RKO (cell line): ENCODE data around the gene FBXL20.

Source experiments
- DNase-seq: peaks from one replicate; pipeline ENCODE4 v3.0.0-alpha.2; 2016; ENCODE audit warnings: low spot score

FBXL20 gene

GRCh38 chr17:39225308-39225958 is 176.0 kb downstream of the FBXL20 start, which contains the start of gene STAC2:
Gene STAC2 (minus strand): TSS chr17:39225945. CDS start chr17:39225502, 443 bp downstream.
- no peak for DNase-seq

DNA sequence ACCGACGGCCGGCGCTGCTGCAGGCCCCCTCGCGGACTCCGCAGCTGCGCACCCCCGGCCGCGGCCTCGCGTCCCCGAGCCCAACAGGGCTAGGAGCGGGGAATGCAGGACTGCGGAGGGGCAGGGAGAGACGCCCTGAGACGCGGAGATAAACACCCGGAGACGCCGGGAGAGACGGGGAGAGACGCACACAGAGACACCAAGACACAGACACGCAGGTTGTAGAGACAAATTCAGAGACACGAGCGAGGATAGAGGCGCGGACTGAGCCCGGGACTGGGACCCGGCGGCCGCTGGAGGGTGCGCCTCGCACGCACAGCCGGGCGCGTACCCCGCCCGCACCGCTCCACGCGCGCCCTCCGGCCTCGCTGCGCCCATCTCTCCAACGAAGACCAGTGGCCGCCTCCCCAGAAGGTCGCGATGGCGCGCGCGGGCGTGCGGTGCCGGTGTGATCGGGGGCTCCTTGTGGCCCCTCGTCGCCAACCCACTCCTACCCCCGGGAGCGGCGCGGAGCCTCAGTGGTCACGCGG is 176.6 kb downstream of the FBXL20 start:
- no peak for DNase-seq

DNA sequence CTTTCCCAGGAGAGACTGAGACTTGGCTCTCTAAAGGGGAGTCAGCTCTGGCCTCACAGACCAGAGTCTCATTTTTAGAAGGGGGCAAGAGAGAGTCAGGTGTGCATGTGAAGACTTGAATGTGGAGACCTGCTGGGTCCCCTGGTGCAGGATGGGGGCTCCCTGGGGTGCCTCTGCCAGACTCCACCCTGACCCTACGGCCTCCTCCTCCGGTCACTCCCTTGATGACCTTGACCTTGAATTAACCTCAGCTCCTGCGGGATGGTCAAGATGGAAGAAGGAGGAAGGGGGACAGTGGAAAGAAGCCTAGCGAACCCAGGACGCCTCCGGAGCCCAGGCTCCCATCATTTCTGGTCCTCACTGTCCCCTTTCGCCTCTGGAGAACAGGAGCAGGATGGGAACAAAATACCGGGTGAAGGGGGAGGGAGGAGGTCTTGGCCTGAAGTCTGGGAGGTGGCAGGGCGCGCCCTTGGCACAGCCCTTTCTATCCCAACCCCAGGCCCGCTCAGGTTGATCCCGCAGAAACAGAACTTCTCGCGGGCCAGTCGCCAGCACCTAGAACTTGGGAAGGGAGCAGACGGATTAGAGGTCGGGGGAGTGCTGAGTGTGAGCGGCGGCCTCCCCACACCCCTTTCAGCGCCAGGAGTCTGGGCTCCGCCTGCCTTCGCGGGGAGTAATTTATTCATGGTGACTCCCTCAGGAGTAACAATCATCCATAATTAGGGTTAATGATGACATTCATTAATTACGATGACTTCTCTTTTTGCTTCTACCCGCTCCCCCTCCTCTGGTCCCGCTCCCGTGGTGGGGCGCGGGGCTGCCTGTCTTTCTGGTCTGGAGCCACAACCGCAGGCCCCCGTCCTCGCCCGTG is 177.3 kb downstream of the FBXL20 start:
- DNase-seq: no peak

DNA sequence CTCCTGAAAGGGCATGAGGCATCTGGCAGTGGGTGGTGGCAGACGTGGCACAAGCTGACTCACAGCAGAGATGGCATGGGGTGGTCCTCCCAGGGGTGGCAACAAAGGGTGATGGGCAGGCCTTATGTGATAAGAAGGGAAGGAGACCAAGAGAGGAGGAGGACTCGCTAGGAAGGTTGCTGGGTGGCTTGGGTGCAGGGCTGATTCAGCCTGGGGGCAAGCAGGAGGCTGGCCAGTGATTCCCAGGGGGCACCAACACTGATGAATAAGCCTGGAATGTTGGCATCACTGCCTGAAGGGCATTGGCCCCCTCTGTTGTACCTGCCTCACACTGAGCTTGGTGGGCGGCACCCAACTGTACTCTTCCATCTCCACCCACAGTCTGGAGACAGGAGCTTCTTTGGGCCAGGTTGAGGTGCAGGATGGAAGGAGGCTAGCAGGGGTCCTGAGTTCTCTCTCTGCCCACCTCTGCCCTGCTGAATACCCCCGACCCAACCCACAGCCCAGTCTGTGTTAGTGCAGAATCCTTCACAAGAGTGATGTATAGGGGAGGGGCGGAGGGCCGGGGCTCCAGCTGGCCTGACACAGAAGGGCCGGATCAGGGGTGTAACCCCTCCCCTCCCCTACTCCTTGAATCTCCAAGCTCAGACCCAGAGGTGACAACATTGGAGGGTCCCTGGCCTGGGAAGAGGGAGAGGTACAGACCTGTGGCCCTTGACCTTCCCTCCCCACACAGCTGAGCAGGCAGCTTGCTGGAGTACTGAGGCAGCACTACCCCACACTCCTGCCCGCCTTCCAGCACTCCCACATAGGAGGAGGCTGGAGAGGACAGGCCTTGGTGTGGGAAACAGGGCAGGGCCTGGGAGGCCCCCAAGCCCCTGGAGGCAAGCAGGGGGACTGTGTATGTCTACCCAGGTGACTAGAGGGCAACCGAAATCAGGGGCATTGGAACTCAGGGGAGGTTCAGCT is 178.3 kb downstream of the FBXL20 start:
- DNase-seq: no peak

DNA sequence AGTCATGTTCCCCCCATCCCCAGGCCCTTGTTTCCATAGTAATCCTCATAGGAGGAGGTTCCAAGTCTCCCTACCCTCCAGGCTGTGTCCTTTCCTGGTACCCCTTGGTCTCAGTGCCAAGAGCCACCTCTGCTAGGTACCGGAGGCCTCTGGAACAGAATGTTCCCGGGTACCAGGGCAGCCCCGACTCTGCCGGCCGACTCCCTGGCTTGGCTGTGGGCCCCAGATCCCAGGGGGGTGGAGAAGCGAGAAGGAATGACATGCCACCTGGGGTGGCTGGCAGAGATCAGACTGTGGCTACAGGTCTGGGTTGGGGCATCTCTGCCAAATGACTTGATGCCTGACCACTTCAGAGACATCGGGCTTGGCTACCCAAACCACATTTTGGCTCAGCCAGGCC is 179.3 kb downstream of the FBXL20 start:
- DNase-seq: no peak

DNA sequence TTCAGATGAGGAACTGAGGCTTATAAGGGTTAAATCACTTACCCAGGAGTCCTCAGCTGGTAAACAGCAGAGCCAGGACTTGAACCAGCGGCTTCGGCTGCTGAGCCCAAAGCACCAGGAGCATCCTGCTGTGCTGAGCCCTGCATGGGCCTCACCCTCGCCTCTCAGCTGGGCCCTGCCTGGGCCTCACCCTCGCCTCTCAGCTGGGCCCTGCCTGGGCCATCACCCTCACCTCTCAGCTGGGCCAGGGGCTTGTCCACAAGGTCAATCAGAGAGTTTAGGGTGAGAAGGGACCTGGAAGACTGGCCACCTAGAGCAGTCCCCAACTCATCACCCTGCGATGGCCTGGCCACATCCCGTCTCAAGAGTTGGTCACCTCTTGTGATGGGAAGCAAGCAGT is 179.9 kb downstream of the FBXL20 start:
- DNase-seq: no peak

DNA sequence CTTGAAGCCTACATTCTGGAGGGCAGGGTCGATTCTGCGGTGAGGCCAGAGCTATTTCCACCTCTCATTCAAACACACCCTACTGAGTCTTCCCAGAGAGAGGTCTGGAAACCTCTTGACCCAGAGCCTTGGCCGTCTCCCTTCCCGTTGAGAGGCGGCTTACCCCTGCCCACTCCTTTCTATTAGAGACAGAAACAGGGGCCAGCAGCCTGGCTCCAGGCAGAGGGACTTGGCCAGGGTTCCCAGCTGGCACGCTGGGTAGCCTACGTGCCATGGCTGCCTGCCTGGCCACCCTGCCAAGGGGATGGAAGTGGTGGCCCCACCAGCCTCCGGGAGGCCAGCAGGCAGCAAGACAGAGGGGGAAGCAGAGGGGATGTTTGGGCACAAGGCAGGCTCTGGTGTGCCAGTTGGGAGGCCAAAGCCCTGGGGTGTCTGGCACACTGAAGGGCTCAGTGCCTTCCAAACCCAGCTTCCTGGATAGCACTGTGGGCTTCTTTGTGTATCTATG is 181.7 kb downstream of the FBXL20 start:
- no peak for DNase-seq

DNA sequence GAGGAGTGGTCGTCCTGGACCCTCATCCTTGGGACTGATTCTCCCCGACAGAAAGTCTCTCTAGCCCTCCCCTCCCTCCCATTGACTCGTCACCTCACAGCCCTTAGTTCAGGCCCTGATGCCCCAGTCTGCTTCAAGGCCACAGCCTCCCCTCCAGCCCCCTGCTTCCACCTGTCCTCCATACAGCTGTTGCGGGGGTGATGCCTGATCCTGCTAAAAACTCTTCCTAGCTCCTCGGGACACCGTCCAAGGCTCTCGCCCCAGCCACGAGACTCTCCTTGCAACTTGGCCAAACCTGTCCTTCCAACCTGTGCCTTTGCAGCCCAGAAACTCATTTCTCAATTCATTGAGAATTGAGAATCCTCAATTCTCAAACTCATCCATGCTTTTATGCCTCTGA is 182.5 kb downstream of the FBXL20 start:
- DNase-seq: no peak

DNA sequence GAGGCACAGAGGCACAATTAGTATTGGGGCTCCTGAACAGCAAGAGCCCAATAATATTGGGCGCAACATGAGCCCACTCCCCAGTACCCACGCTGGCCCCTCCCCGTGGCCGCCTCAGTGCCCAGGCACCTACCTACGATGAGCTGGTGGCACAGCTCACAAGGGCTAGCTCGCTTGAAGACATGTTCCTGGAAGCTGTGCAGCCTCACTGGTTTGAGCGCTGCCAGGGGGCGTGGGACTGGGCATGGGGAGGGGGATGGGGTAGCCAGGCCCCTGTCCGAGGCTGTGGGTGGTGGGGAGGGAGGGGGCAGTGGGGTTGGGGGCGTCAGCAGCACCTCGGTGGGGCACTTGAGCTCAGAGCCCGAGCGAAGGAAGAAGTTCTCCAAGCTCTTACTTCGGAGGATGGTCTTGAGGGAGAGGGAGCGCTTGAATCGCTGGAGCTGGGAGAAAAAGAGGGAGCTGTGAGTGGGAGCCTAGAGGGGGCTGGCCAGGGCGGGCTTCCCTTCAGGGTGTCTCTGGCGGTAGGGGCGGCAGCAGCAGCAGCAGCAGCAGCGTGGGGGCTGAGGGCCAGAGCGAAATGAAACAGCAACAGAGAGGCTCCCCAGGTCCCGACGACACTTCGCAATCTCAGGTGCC is 183.6 kb downstream of the FBXL20 start:
- DNase-seq: no peak

DNA sequence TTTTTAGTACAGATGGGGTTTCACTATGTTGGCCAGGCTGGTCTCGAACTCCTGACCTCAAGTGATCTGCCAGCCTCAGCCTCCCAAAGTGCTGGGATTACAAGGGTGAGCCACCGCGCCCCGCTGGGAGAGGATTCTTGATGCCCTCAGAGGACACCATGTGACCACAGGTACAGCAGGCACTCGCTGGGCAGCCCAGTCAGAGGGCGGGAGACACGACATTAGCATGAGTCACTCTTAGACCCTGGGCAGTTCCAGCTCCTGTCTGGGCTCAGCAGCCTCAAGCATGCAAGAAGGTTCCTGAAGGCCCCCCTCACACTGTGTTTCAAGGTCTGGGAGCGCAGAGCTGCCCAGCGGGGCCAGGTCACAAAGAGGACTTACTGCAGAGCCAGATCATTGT is 187.6 kb downstream of the FBXL20 start:
- no peak for DNase-seq

DNA sequence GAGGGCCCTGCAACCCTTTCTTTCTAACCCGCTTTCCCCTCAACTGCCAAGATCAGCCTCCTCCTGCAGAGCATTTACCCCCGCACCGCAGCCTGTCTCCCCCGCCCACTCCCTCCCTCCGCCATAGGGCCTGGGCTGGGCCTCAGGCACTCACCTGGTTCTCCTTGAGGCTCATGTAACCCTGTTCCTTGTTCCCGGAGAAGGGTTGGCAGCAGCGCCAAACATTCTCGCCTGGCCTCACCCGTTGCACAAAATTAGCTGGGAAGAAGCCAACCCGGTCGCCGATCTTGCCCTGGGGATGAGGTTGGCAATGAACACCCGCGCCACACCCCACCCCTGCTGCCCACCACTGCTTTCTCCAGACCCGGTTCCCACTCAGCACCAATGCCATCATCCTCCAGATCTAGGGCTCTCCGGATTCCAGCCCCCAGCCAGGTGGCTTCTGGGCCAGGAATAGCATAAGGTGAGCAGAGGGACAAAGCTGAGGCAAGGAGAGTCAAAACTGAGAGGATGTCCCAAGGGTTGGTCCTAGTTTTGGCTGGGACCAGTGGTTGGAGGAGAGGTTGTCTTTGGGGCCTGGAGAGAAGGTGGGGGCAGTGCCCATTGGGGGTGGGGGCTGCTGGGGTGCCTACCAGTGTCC is 188.5 kb downstream of the FBXL20 start:
- no peak for DNase-seq

GRCh38 chr17:39212195-39212810 is 189.1 kb downstream of the FBXL20 start:
- no peak for DNase-seq

DNA sequence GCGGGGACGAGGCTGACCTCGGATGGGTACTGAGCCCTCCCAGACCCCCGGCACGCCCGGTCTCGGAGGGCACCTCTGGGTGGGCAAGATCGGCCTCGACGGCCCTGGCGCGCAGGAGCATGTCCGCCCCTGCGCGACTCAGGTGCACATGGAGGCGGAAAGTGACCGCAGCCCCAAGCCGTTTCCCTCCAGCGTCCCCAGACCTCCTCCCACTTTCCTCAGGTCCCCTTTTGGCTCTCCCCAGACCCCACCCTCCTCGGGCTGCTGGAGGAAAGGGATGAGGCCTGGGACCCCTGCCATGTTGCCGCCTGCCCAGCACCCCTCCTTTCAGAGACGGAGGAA is 191.4 kb downstream of the FBXL20 start:
- DNase-seq: no peak

DNA sequence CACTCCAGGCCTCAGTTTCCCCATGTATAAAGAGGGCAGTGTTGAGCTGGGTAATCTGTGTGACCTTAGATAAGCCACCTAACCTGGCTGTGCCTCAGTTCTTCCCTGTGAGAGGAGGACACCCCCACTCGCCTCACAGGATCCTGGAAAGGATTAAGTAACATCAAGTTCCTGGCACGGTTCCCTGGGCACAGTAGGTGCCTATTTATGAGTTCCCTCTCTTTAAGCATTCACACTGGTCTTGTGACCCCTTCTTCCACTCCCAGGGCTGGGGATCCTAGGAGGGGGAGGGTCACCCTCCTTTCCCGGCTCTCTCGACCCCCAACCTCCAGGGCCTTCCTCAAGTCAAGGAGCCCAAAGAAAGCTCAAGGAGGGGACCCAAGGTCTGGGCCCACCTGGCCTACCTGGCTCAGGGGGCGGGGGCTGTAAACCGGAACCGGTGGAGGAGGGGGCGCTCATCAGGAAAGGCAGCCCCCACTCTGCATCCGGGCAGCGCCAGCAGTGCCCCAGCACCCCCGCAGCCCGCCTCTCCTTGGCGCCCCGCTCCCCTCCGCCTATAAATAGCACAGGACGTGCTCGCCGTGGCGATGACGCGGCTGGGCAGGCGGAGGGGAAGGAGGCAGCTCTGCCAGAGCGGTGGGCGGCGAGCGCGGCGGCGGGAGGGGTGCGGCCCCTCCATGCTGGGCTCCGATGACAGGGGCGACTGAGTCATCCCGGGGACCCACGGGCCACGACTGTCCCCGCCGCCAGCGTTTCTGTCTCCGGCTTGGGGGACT is 191.9 kb downstream of the FBXL20 start:
- DNase-seq: no peak

DNA sequence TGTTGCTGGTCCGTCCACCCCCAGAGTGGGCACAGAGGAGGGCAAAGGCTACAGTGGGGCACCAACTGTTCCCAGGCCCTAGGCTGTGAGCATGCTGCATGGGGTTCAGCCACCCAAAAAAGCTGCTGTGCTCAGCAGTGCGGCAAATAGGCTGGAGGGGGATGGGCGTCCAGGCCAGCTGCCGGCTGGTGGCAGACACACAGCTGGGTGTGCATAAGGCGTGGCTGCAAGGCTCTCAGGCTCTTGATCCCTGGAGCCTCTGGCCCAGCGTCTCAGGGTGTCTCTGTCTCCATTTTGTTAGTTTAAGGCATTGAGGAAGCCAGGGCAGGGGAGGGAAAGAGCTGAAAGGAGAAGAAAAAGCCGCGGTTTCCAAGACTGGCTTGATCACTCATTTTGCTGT is 192.5 kb downstream of the FBXL20 start:
- DNase-seq: no peak

DNA sequence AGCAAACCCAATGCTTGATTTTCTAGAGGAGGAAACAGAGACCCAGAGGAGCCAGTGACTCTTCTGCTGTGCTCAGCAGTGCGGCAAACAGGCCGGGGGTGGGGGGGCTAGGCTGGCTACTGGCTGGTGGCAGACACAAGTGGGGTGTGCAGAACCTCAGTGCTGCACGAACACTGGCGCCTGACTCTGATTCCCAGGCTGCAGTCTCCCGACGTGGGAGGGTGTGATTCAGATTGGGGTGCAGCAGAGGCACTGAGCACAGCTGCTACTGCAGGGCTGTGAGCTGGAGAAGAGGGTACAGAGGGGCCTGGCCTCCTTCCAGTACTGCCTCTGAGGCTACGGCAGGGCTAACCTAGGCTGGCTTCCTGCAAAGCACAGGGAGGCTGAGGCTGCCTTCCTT is 193.3 kb downstream of the FBXL20 start:
- DNase-seq: peak; percentile 45

DNA sequence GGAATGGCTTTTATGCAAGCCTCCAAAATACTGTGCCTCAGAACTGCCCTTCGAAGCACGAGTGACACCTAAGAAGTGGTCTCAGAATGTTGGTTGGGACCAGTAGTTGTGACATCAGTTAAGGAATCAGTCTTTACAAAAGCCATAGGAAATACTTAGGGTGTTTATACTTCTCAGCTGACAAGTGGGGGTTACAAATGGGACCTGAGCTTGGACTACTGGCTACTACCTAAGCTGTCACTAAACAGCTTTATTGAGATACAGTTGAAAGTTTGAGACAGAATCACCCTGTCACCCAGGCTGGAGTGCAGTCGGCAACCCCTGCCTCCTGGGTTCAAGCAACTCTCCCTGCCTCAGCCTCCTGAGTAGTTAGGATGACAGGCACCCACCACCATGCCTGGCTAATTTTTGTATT is 196.3 kb downstream of the FBXL20 start:
- peak; percentile 45 for DNase-seq

GRCh38 chr17:39204245-39204644 is 197.2 kb downstream of the FBXL20 start:
- no peak for DNase-seq
